NB4 (cell line): ENCODE results near the gene CNPY1.

Source experiments
- POLR2A ChIP-seq: IDR thresholded peaks from 2 replicates; pipeline ENCODE4 v1.6.1; 2011; ENCODE audit warnings: mild to moderate bottlenecking; ENCODE audit not compliant: insufficient read length; ENCODE audit errors: extremely low read depth
- TF ChIP-seq, protein P1 (sequence below): IDR thresholded peaks from one replicate; pipeline ENCODE4 v1.5.1; 2012; ENCODE audit warnings: low read depth, low read length
- TF ChIP-seq, protein P2 (sequence below): IDR thresholded peaks from 2 replicates; pipeline ENCODE4 v1.6.1; 2011; ENCODE audit warnings: low read depth, low read length

DNA sequence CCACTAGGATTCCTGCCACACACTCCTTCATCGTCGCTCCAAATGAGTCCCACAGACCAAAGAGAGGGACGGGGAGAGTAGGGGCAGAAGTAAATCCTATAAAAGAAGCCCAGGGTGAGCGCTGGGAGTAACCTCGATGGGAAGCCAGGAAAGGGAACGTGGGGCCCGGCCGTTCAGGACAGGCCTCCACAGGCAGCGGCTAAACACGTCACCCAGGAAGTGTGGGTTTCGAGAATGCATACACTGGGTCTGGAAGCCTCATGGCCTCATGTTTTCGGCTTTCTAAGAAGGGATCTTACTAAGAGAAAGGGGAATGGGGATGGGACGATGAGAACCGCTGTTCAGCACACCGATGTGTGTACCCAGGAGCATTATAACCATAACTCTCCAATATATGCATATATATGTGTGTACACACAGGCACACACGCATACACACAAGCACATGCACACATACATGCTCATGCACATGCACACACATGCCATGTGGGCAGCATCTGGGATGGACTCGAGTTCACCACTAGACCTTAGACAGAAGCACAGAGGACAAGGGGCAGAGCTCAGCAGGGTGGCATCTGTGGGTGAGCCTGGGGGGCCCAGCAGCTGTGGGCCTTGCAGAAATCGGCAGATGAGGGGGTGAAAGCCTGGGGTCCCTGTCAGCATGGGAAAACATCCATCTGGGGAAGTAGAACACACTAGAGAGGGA, 14.8 kb upstream of the CNPY1 start:
- TF ChIP-seq, protein P1, sequence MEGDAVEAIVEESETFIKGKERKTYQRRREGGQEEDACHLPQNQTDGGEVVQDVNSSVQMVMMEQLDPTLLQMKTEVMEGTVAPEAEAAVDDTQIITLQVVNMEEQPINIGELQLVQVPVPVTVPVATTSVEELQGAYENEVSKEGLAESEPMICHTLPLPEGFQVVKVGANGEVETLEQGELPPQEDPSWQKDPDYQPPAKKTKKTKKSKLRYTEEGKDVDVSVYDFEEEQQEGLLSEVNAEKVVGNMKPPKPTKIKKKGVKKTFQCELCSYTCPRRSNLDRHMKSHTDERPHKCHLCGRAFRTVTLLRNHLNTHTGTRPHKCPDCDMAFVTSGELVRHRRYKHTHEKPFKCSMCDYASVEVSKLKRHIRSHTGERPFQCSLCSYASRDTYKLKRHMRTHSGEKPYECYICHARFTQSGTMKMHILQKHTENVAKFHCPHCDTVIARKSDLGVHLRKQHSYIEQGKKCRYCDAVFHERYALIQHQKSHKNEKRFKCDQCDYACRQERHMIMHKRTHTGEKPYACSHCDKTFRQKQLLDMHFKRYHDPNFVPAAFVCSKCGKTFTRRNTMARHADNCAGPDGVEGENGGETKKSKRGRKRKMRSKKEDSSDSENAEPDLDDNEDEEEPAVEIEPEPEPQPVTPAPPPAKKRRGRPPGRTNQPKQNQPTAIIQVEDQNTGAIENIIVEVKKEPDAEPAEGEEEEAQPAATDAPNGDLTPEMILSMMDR: no peak
- TF ChIP-seq POLR2A: no peak
- TF ChIP-seq, protein P2, sequence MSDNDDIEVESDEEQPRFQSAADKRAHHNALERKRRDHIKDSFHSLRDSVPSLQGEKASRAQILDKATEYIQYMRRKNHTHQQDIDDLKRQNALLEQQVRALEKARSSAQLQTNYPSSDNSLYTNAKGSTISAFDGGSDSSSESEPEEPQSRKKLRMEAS: 0 out of 2 replicates have a peak, but pooled peaks have one; percentile 23
